Liver (tissue), 9 donors: Measurements from ENCODE around the gene CDK5R1. TPM values are rescaled to one million over a fixed set of nuclear protein-coding genes. Genes with fewer than 3 reads are reported as not detected.

ENCODE experiments used
- DNase-seq: peaks from one replicate; pipeline ENCODE4 v3.0.0-alpha.2; 2017; ENCODE audit warnings: low spot score
- H3K27ac ChIP-seq, 2 donors: one replicate each; pipeline ENCODE4 v1.7.0; 2013; ENCODE audit warnings: inconsistent platforms in 2 of 2, low read length in 2 of 2, control low read depth in 1 of 2, low read depth in 1 of 2, mild to moderate bottlenecking in 1 of 2
- H3K27me3 ChIP-seq, 4 donors: one replicate each; pipeline versions ENCODE4 v1.6.1 to v1.7.0; 2013; ENCODE audit warnings: low read length in 3 of 4, inconsistent platforms in 1 of 4, mild to moderate bottlenecking in 1 of 4, moderate library complexity in 1 of 4; ENCODE audit not compliant: control insufficient read depth in 4 of 4, insufficient read depth in 4 of 4
- H3K36me3 ChIP-seq, 4 donors: one replicate each; pipeline versions ENCODE4 v1.6.1 to v1.7.0; 2013; ENCODE audit warnings: low read length in 3 of 4, mild to moderate bottlenecking in 3 of 4, low read depth in 1 of 4, moderate library complexity in 1 of 4; ENCODE audit not compliant: control insufficient read depth in 4 of 4, insufficient read depth in 3 of 4
- H3K4me1 ChIP-seq, 4 donors: one replicate each; pipeline versions ENCODE4 v1.6.1 to v1.7.0; 2013; ENCODE audit warnings: low read length in 3 of 4, mild to moderate bottlenecking in 3 of 4, moderate library complexity in 1 of 4; ENCODE audit not compliant: control insufficient read depth in 4 of 4, insufficient read depth in 4 of 4
- H3K4me3 ChIP-seq, 3 donors: one replicate each; pipeline versions ENCODE4 v1.6.1 to v1.7.0; 2013; ENCODE audit warnings: low read length in 3 of 3, control low read depth in 1 of 3, low read depth in 1 of 3, mild to moderate bottlenecking in 1 of 3
- H3K9ac ChIP-seq, 2 donors: one replicate each; pipeline ENCODE4 v1.7.0; 2013; ENCODE audit warnings: low read length in 2 of 2, mild to moderate bottlenecking in 2 of 2, moderate library complexity in 2 of 2, control low read depth in 1 of 2, low read depth in 1 of 2
- H3K9me3 ChIP-seq, 4 donors: one replicate each; pipeline versions ENCODE4 v1.6.1 to v1.7.0; 2013; ENCODE audit warnings: low read length in 3 of 4; ENCODE audit not compliant: control insufficient read depth in 4 of 4
- FOXA1 ChIP-seq: IDR thresholded peaks from 2 replicates; pipeline ENCODE4 v1.6.1; 2016; ENCODE audit warnings: antibody characterized with exemption
- FOXA2 ChIP-seq: IDR thresholded peaks from 2 replicates; pipeline ENCODE4 v1.6.1; 2016; ENCODE audit warnings: antibody characterized with exemption
- GABPA ChIP-seq, 2 donors: IDR thresholded peaks in 1 of 2; conservative IDR thresholded peaks in 1 of 2; 2 replicates each; pipeline ENCODE4 v1.6.1; 2016; ENCODE audit warnings: antibody characterized with exemption in 2 of 2, mild to moderate bottlenecking in 1 of 2, moderate library complexity in 1 of 2
- HNF4G ChIP-seq: IDR thresholded peaks from 2 replicates; pipeline ENCODE4 v1.6.1; 2016; ENCODE audit warnings: antibody characterized with exemption
- JUND ChIP-seq, 2 donors: IDR thresholded peaks; 2 replicates each; pipeline ENCODE4 v1.6.1; 2016; ENCODE audit warnings: antibody characterized with exemption in 2 of 2
- NR2F2 ChIP-seq: IDR thresholded peaks from 2 replicates; pipeline ENCODE4 v1.6.1; 2016; ENCODE audit warnings: antibody characterized with exemption
- RAD21 ChIP-seq, 2 donors: IDR thresholded peaks; 2 replicates each; pipeline ENCODE4 v1.6.1; 2016; ENCODE audit warnings: antibody characterized with exemption in 2 of 2, mild to moderate bottlenecking in 2 of 2
- RXRA ChIP-seq, 2 donors: IDR thresholded peaks; 2 replicates each; pipeline ENCODE4 v1.6.1; 2017 to 2018; ENCODE audit warnings: antibody characterized with exemption in 2 of 2, mild to moderate bottlenecking in 1 of 2
- SP1 ChIP-seq: IDR thresholded peaks from 2 replicates; pipeline ENCODE4 v1.6.1; 2018; ENCODE audit warnings: antibody characterized with exemption, mild to moderate bottlenecking
- TAF1 ChIP-seq: conservative IDR thresholded peaks from 2 replicates; pipeline ENCODE4 v1.6.1; 2016; ENCODE audit warnings: antibody characterized with exemption, mild to moderate bottlenecking
- YY1 ChIP-seq: IDR thresholded peaks from 2 replicates; pipeline ENCODE4 v1.6.1; 2016; ENCODE audit warnings: antibody characterized with exemption, mild to moderate bottlenecking
- WGBS: extraction: QIAGEN DNeasy Blood & Tissue Kit; methylation state at CpG from one replicate; pipeline ENCODE4 v1.1.7; 2013; 5-methylcytosine and 5-hydroxymethylcytosine counted together
- polyA plus RNA-seq, 2 donors: library from polyadenylated mRNA; stranded (reverse) in 1 of 2; unstranded in 1 of 2; fragments of 200-250 nt in 1 of 2; fragments of >200 nt in 1 of 2; fragmentation: Nextera tagmentation in 1 of 2; extraction: Ambion mirVana in 1 of 2; gene quantifications; one replicate each; pipeline versions ENCODE4 v1.2.1 to v1.2.3, GENCODE V29; 2013 to 2015
- total RNA-seq, 2 donors: library from RNA; depleted of rRNA; stranded (reverse); fragments of >200 nt; gene quantifications; one replicate each; pipeline ENCODE4 v1.2.3, GENCODE V29; 2014
- TF ChIP-seq, protein P1 (sequence below): fragments of 150-350 bp; IDR thresholded peaks from 2 replicates; pipeline ENCODE4 v1.5.1; 2017; ENCODE audit warnings: improper control_type of control experiment, low read depth, low read length; ENCODE audit not compliant: missing input control
- TF ChIP-seq, protein P2 (sequence below): IDR thresholded peaks from 2 replicates; pipeline ENCODE4 v1.6.1; 2016; ENCODE audit warnings: antibody characterized with exemption
- TF ChIP-seq, protein P3 (sequence below): IDR thresholded peaks from 2 replicates; pipeline ENCODE4 v1.6.1; 2016; ENCODE audit warnings: antibody characterized with exemption
- TF ChIP-seq, protein P4 (sequence below): IDR thresholded peaks from 2 replicates; pipeline ENCODE4 v1.6.1; 2016; ENCODE audit warnings: antibody characterized with exemption, mild to moderate bottlenecking
- donor health status: healthy.
- donor health status: healthy.
- donor health status: healthy.
- donor health status: healthy.
- donor health status: healthy.

The CDK5R1 gene
- total and polyA plus RNA-seq, 4 donors, result 0.08 to 0.93 (median 0.64) TPM

DNA sequence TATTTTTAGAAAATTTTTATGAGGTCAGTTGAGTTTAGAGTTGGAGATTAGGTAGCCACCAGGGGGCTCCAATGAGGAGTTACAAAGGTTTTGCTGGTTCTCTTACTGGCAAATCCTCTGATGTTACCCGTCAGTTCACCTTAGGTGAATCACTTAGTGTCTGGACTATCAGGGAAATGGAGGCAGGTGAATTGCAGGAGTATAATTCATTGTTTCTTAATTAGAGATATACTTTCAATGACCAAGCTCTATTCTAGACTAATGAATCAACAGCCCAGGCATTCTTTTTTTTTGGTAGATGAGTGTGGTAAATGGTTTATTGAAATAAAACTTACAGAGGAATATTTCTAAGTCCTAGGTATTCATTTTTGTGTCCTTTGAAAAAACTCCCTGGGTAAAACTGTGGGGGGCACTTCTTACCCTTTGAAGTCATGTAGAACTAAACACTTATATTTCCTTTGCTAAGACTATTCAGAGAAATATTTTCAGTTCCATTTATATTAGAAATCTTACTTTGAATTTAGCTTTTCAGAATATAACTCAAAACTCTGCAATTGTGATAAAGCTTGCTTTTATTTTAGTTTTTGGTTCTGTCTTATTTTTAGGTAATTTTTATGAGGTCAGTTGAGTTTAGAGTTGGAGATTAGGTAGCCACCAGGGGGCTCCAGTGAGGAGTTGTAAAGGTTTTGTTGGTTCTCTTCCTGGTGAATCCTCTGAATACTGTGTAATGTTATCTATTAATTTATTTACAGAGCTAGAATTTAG, 24.8 kb upstream of the CDK5R1 start (continued):
- TF ChIP-seq, protein P1, sequence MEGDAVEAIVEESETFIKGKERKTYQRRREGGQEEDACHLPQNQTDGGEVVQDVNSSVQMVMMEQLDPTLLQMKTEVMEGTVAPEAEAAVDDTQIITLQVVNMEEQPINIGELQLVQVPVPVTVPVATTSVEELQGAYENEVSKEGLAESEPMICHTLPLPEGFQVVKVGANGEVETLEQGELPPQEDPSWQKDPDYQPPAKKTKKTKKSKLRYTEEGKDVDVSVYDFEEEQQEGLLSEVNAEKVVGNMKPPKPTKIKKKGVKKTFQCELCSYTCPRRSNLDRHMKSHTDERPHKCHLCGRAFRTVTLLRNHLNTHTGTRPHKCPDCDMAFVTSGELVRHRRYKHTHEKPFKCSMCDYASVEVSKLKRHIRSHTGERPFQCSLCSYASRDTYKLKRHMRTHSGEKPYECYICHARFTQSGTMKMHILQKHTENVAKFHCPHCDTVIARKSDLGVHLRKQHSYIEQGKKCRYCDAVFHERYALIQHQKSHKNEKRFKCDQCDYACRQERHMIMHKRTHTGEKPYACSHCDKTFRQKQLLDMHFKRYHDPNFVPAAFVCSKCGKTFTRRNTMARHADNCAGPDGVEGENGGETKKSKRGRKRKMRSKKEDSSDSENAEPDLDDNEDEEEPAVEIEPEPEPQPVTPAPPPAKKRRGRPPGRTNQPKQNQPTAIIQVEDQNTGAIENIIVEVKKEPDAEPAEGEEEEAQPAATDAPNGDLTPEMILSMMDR, result peak; percentile 44
- no peak for TF ChIP-seq HNF4G
- TF ChIP-seq, protein P2, sequence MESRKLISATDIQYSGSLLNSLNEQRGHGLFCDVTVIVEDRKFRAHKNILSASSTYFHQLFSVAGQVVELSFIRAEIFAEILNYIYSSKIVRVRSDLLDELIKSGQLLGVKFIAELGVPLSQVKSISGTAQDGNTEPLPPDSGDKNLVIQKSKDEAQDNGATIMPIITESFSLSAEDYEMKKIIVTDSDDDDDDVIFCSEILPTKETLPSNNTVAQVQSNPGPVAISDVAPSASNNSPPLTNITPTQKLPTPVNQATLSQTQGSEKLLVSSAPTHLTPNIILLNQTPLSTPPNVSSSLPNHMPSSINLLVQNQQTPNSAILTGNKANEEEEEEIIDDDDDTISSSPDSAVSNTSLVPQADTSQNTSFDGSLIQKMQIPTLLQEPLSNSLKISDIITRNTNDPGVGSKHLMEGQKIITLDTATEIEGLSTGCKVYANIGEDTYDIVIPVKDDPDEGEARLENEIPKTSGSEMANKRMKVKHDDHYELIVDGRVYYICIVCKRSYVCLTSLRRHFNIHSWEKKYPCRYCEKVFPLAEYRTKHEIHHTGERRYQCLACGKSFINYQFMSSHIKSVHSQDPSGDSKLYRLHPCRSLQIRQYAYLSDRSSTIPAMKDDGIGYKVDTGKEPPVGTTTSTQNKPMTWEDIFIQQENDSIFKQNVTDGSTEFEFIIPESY, result no peak
- TF ChIP-seq SP1, result no peak
- no peak for TF ChIP-seq FOXA1
- TF ChIP-seq FOXA2, result no peak
- no peak for TF ChIP-seq GABPA (IDR thresholded peaks at IDR 0.05 in 1 of 2, conservative IDR thresholded peaks at IDR 0.05 in 1 of 2)

DNA sequence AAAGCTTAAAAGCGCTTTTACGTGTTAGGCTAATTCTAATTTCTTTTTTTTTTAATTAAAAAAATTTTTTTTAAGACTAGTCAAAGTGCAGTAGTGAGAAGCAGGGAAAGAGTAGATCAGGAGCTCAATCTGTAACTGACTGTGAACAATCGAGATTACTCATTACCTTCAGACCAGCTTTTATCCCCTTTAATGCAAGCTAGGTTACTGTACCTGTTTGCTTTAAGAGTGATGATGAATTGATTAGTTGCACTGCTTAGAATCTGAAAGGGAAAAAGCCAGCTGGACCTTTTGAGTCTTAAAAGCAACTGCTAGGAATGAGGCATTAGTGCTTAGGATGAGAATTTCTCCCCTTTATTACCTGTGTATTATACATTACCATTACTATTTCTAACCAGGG, 23.5 kb upstream of the CDK5R1 start:
- Histone ChIP-seq H3K4me1 (no peaks in the 10 kb centered on the region), H3K9ac (no peak overlapping the region), H3K4me3 (no peak overlapping the region), H3K9me3 (no peaks in the 10 kb centered on the region), H3K27me3 (no peaks in the 10 kb centered on the region), H3K36me3 (peaks cover 18 to 54% (median 37%) of the 10 kb centered on the region in 4 donors), H3K27ac (no peak overlapping the region)
- 95% methylated on average over 3 of the region's 3 CpGs for WGBS
- DNase-seq, result no peak
- TF ChIP-seq HNF4G (no peak), TAF1 (no peak), YY1 (no peak), FOXA1 (no peak), RAD21 (IDR thresholded peaks at IDR 0.05) (no peak), JUND (IDR thresholded peaks at IDR 0.05) (no peak), NR2F2 (no peak), RXRA (IDR thresholded peaks at IDR 0.05) (no peak), FOXA2 (no peak), SP1 (no peak)
- TF ChIP-seq, protein P3, sequence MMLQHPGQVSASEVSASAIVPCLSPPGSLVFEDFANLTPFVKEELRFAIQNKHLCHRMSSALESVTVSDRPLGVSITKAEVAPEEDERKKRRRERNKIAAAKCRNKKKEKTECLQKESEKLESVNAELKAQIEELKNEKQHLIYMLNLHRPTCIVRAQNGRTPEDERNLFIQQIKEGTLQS, result no peak
- TF ChIP-seq, protein P4, sequence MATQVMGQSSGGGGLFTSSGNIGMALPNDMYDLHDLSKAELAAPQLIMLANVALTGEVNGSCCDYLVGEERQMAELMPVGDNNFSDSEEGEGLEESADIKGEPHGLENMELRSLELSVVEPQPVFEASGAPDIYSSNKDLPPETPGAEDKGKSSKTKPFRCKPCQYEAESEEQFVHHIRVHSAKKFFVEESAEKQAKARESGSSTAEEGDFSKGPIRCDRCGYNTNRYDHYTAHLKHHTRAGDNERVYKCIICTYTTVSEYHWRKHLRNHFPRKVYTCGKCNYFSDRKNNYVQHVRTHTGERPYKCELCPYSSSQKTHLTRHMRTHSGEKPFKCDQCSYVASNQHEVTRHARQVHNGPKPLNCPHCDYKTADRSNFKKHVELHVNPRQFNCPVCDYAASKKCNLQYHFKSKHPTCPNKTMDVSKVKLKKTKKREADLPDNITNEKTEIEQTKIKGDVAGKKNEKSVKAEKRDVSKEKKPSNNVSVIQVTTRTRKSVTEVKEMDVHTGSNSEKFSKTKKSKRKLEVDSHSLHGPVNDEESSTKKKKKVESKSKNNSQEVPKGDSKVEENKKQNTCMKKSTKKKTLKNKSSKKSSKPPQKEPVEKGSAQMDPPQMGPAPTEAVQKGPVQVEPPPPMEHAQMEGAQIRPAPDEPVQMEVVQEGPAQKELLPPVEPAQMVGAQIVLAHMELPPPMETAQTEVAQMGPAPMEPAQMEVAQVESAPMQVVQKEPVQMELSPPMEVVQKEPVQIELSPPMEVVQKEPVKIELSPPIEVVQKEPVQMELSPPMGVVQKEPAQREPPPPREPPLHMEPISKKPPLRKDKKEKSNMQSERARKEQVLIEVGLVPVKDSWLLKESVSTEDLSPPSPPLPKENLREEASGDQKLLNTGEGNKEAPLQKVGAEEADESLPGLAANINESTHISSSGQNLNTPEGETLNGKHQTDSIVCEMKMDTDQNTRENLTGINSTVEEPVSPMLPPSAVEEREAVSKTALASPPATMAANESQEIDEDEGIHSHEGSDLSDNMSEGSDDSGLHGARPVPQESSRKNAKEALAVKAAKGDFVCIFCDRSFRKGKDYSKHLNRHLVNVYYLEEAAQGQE, result no peak
- TF ChIP-seq, protein P2, result no peak
- TF ChIP-seq, protein P1, result no peak
